ENCODE measurements around the gene CAMK2N1.

The CAMK2N1 gene

DNA sequence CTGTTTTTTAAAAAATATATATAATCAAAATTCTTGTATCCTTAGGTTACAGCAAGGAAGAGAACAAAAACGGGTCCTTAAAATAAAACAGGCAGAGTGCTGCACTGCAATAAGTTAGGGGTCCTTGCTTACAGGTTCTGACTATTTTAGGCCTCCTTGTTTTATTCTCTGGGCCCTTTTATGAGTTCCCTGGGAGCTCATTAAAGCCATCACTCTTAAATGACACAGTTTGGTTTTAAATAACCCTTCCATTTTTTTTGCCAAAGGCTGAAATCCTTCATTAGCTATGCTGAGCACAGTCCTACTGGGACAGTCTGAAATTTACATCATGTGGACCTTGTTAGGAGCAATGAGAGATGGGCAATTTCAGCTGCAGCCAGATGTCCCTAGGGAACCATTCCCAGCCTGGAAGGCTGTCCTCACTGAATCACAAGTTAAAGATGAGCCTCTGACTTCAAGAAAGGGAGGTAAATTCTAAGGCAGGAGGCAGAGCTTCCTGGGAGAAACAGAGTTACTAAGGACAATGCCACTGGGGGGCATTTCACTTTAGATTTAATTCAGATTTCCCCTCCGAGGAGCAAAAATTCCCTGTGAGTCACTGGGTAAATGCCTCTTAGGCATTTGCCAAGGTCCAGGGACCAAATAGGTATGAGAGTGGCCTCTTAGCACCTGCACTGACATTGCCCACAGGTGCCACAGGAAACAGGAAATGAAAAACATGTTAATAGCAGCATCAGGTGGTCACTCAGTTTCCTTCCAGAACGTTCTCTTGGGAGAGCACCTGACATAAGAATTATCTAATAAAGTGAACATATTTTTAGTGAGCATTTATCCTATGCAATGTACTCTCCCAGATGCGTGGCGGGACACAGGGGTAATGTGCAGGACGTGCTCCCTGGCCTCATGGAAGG lies 25.8 kb upstream of the CAMK2N1 start:
- no peak overlapping the region for H3K27ac ChIP-seq (ENCODE audit: low read depth, low read length)
- H3K4me3 ChIP-seq (ENCODE audit: insufficient read depth, low read length, poor library complexity, severe bottlenecking): no peak overlapping the region
- H3K4me2 ChIP-seq (ENCODE audit: low read depth, low read length, poor library complexity, severe bottlenecking): no peak overlapping the region
- TF ChIP-seq, protein P1, sequence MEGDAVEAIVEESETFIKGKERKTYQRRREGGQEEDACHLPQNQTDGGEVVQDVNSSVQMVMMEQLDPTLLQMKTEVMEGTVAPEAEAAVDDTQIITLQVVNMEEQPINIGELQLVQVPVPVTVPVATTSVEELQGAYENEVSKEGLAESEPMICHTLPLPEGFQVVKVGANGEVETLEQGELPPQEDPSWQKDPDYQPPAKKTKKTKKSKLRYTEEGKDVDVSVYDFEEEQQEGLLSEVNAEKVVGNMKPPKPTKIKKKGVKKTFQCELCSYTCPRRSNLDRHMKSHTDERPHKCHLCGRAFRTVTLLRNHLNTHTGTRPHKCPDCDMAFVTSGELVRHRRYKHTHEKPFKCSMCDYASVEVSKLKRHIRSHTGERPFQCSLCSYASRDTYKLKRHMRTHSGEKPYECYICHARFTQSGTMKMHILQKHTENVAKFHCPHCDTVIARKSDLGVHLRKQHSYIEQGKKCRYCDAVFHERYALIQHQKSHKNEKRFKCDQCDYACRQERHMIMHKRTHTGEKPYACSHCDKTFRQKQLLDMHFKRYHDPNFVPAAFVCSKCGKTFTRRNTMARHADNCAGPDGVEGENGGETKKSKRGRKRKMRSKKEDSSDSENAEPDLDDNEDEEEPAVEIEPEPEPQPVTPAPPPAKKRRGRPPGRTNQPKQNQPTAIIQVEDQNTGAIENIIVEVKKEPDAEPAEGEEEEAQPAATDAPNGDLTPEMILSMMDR (IDR thresholded peaks at IDR 0.05; ENCODE audit: insufficient read depth, low read length, poor library complexity, severe bottlenecking): no peak
- no peak for TF ChIP-seq EZH2phosphoT487 (conservative IDR thresholded peaks at IDR 0.05; ENCODE audit: low read length)
- H3F3A ChIP-seq (ENCODE audit: insufficient read depth): no peaks in the 10 kb centered on the region
- H3K36me3 ChIP-seq (ENCODE audit: low read length): no peaks in the 10 kb centered on the region
- no peaks in the 10 kb centered on the region for H3K27me3 ChIP-seq (ENCODE audit: low read length)
- H3K79me2 ChIP-seq (ENCODE audit: insufficient read depth, low read length): peaks cover 11% of the 10 kb centered on the region
- H2AFZ ChIP-seq (ENCODE audit: low read depth, low read length, severe bottlenecking): no peak overlapping the region
- no peak overlapping the region for H3K9ac ChIP-seq (ENCODE audit: low read length)
- no peaks in the 10 kb centered on the region for H3K9me2 ChIP-seq (replicated peaks; ENCODE audit: insufficient read depth, low read length)
- H4K20me1 ChIP-seq (ENCODE audit: low read depth, low read length): no peaks in the 10 kb centered on the region
- H3K9me3 ChIP-seq (ENCODE audit: insufficient read depth, low read length): no peaks in the 10 kb centered on the region

DNA sequence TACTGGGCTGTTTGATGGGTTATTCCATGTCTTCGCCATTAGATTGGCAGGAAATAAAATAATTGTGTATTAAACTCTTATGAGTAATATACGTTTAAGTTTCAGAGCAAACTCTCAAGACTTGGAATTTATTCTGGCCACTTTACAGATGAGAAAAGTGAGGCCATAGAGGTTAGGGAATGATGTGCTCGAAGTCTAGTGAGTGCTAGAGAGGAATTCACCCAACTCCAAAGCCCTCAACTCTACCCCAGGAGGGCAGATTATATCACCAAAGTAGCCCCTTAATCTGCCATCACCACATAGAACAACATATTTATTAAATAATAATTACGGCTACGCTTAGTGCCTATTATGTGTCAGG lies 22.4 kb upstream of the CAMK2N1 start:
- Histone ChIP-seq H3K27ac (ENCODE audit: low read depth, low read length) (no peak overlapping the region), H3K9me2 (replicated peaks; ENCODE audit: insufficient read depth, low read length) (no peaks in the 10 kb centered on the region), H3K9me3 (ENCODE audit: insufficient read depth, low read length) (no peaks in the 10 kb centered on the region), H3K4me3 (ENCODE audit: insufficient read depth, low read length, poor library complexity, severe bottlenecking) (peak overlapping the region; percentile 86), H3K9ac (ENCODE audit: low read length) (peak overlapping the region; percentile 73), H3F3A (ENCODE audit: insufficient read depth) (no peaks in the 10 kb centered on the region), H3K79me2 (ENCODE audit: insufficient read depth, low read length) (peaks cover 37% of the 10 kb centered on the region), H4K20me1 (ENCODE audit: low read depth, low read length) (no peaks in the 10 kb centered on the region), H2AFZ (ENCODE audit: low read depth, low read length, severe bottlenecking) (peak overlapping the region; percentile 98), H3K36me3 (ENCODE audit: low read length) (no peaks in the 10 kb centered on the region), H3K27me3 (ENCODE audit: low read length) (no peaks in the 10 kb centered on the region), H3K4me2 (ENCODE audit: low read depth, low read length, poor library complexity, severe bottlenecking) (peak overlapping the region; percentile 98)
- TF ChIP-seq, protein P1 (IDR thresholded peaks at IDR 0.05; ENCODE audit: insufficient read depth, low read length, poor library complexity, severe bottlenecking): no peak
- TF ChIP-seq EZH2phosphoT487 (conservative IDR thresholded peaks at IDR 0.05; ENCODE audit: low read length): no peak

DNA sequence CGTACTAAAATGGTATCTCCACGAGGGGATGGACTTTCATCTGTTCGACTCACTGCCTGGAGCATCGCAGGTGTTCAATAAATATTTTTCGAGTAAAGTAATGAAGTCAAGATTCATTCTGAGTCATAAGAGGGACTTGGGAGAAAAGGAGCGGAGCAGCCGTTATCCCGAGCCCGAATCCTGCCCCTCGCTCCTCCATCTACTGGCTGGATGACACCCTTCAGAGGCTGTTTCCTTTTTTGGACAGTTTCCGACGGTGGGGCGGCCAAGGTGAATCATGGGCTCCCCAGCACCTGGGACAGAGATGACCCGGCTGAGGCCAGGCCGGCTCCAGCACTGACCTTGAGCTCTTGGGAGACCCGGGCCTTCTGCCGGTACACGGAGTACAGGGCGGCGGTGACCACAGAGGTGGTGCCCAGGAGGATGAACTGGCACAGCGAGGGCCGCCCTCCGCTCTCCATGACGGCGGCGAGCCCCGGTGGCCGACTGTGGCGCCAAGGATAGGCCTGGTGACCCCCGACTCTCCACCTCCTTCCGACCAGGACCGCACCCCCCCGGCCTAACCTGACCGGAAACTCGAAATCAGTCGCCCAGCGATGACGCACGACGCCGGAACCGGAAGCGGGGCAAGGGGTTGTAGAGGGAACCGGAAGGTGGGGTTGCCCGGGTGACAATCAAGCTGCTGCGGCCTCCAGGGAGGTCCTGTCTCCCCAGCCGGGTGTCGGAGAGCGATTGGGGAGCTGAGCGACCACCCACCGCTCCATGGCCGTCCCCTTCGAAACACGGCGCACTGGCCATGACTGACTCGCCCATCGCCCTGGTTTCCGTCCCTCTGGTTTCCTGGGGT lies 21.8 kb upstream of the CAMK2N1 start, which contains the start of gene MUL1:
Gene MUL1, minus strand, starts transcription at position 588 of the 847 bp plus-strand sequence. Its CDS starts 127 bp downstream, at position 461.
- H3K36me3 ChIP-seq (ENCODE audit: low read length): no peaks in the 10 kb centered on the region
- no peaks in the 10 kb centered on the region for H3K27me3 ChIP-seq (ENCODE audit: low read length)
- no peaks in the 10 kb centered on the region for H4K20me1 ChIP-seq (ENCODE audit: low read depth, low read length)
- no peaks in the 10 kb centered on the region for H3F3A ChIP-seq (ENCODE audit: insufficient read depth)
- H2AFZ ChIP-seq (ENCODE audit: low read depth, low read length, severe bottlenecking): peak within 1 kb of the TSS; percentile 98
- no peaks in the 10 kb centered on the region for H3K9me2 ChIP-seq (replicated peaks; ENCODE audit: insufficient read depth, low read length)
- peaks cover 37% of the 10 kb centered on the region for H3K79me2 ChIP-seq (ENCODE audit: insufficient read depth, low read length)
- H3K4me2 ChIP-seq (ENCODE audit: low read depth, low read length, poor library complexity, severe bottlenecking): peak within 1 kb of the TSS; percentile 98
- H3K9me3 ChIP-seq (ENCODE audit: insufficient read depth, low read length): no peaks in the 10 kb centered on the region
- H3K27ac ChIP-seq (ENCODE audit: low read depth, low read length): no peak within 1 kb of the TSS
- H3K9ac ChIP-seq (ENCODE audit: low read length): peak within 1 kb of the TSS; percentile 73
- peak within 1 kb of the TSS; percentile 86 for H3K4me3 ChIP-seq (ENCODE audit: insufficient read depth, low read length, poor library complexity, severe bottlenecking)
- TF ChIP-seq EZH2phosphoT487 (conservative IDR thresholded peaks at IDR 0.05; ENCODE audit: low read length): no peak
- TF ChIP-seq, protein P1 (IDR thresholded peaks at IDR 0.05; ENCODE audit: insufficient read depth, low read length, poor library complexity, severe bottlenecking): no peak

All from SU-DHL-6 (cell line).